HG02623 (cell line): ENCODE data around the gene CHIC1.
"Not testable (repeated sequence)": the region's sequence is repeated elsewhere in the genome, so short reads cannot be mapped to it uniquely, and the experiment has no call there.

ENCODE experiments used
- ATAC-seq: cut with Tn5 transposase; IDR thresholded peaks from one replicate; pipeline ENCODE4 v1.9.1; 2021; ENCODE audit warnings: moderate library complexity; ENCODE audit not compliant: unreplicated experiment

CHIC1 gene

GRCh38 chrX:73562984-73563737 is at the start of gene CHIC1:
Gene CHIC1 (plus strand): TSS chrX:73563197. CDS start chrX:73563285, 88 bp downstream.
- ATAC-seq = peak; percentile 67

DNA sequence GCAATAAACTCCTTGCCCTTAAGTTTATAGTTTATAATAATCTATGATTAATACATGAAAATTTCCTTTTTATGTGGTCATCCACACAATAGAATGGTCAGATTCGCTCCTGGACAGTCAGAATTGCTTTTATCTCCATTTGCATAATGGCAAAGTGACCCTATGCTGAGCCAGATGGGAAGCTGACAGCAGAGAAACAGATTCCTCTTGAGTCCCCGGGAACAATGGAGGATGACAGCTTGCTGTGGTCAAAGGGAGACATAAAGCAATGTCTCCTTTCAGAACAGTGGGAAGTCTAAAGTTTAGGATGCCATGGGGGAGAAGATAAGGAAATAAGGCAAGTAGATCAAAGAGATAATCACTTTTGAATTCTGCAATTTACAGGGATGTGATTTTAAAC is 40.2 kb upstream of the CHIC1 start:
- ATAC-seq = not testable (repeated sequence)

GRCh38 chrX:73524906-73525305 is 38.1 kb upstream of the CHIC1 start:
- ATAC-seq = no peak

GRCh38 chrX:73525928-73526690 is 36.9 kb upstream of the CHIC1 start:
- ATAC-seq = no peak

GRCh38 chrX:73531655-73532054 is 31.3 kb upstream of the CHIC1 start:
- not testable (repeated sequence) for ATAC-seq

DNA sequence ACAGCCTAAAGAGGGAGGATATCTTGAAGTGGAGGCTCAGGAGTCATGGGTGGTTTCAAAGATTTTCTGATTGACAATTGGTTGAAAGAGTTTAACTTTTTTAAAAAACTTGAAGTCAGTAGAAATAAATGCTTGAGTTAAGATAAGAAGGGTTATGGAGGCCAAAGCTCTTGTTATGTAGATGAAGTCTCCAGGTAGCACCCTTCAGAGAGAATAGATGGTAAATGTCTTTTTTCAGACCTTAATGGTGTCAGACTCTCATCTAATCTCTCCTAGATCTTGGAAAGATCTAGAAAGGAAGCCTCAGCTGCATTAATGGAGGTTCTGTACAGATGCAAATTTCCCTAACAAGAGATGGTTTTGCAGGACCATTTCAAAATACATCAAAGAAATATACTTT is 6.8 kb upstream of the CHIC1 start:
- no peak for ATAC-seq

GRCh38 chrX:73561801-73562200 is 1.2 kb upstream of the CHIC1 start:
- no peak for ATAC-seq

GRCh38 chrX:73562458-73562857 is 539 bp upstream of the CHIC1 start:
- peak; percentile 7 for ATAC-seq

- peak; percentile 34 for ATAC-seq
Measured at GRCh38 chrX:73563738-73564068, 706 bp downstream of the CHIC1 start.

- no peak for ATAC-seq
Measured at GRCh38 chrX:73577361-73577760, 14.4 kb downstream of the CHIC1 start.

DNA sequence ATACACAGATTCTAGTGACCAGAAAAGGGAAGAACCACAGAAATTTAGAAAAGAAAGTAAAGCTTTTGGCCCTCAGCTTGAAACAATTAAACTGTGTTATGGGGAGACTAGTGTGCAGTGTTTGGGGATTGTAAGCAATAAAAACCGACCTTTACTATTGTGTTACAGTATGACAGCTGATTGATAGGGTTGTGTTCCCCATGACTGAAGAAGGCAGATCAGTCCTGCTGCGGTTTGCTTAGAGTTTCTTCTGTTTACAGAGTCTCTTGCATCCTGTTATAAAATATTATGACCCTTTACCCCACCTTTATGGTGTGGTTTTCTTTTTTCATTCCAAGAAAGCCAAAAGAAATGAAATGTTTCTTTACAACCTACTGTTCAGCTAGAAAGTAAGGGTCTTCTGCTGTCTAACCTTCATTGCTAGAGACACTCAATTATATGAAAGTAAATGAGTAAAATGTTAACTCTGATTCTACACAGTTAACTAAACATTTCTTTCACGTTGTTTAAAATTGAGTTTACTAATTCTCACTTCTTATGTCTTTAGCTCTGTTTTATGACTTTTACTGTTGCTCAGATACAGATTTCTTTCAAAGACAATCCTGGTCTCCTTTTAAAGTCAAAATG is 18.1 kb downstream of the CHIC1 start:
- peak; percentile 61 for ATAC-seq

DNA sequence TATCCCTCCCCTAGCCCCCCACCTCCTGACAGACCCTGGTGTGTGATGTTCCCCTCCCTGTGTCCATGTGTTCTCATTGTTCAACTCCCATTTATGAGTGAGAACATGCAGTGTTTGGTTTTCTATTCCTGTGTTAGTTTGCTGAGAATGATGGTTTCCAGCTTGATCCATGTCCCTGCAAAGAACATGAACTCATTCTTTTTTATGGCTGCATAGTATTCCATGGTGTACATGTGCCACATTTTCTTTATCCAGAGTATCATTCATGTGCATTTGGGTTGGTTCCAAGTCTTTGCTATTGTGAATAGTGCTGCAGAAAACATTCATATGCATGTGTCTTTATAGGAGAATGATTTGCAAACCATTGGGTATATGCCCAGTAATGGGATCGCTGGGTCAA is 34.8 kb downstream of the CHIC1 start:
- not testable (repeated sequence) for ATAC-seq

DNA sequence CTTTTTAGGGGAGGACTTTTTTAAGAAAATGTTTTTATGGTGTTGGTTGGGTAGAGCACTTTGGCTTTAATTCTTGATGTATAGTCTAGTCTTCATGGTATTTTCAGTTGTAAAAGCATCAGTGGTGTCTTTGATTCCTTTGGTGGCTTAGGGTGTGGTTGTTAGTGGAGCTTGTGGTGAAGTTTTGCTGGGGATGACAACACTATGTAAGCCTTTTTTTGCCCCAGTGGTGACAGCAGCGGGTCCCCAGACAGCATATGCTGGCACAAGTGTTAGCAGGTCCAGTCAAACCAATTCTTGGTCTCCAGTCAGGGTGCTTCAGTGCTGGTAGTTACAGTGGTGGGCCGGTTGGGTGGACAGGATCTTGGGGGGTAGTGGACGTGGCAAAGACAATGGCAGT is 52.0 kb downstream of the CHIC1 start:
- ATAC-seq = no peak

DNA sequence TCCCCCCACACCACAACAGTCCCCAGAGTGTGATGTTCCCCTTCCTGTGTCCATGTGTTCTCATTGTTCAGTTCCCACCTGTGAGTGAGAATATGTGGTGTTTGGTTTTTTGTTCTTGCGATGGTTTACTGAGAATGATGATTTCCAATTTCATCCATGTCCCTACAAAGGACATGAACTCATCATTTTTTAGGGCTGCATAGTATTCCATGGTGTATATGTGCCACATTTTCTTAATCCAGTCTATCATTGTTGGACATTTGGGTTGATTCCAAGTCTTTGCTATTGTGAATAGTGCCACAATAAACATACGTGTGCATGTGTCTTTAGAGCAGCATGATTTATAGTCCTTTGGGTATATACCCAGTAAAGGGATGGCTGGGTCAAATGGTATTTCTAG is 78.7 kb downstream of the CHIC1 start:
- ATAC-seq = not testable (repeated sequence)

DNA sequence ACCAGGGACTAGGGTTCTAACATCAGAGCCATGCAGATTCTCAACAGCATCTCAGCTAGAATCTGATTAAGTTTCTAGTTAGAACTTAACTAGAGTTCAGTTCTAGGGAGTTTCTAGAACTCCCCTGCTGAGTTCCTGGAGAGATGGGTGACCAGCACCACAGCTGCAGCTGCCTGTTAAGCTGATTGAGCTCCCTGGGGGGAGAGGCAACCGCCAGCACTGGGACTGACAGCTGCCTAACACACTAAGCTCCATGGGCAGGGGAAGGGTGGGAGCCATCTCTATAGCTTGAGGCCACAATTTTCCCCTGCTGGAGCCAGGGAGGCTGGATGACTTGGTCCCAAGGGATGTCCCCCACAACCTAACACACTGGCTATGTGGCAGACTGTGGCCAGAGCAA is 84.2 kb downstream of the CHIC1 start:
- peak; percentile 76 for ATAC-seq

DNA sequence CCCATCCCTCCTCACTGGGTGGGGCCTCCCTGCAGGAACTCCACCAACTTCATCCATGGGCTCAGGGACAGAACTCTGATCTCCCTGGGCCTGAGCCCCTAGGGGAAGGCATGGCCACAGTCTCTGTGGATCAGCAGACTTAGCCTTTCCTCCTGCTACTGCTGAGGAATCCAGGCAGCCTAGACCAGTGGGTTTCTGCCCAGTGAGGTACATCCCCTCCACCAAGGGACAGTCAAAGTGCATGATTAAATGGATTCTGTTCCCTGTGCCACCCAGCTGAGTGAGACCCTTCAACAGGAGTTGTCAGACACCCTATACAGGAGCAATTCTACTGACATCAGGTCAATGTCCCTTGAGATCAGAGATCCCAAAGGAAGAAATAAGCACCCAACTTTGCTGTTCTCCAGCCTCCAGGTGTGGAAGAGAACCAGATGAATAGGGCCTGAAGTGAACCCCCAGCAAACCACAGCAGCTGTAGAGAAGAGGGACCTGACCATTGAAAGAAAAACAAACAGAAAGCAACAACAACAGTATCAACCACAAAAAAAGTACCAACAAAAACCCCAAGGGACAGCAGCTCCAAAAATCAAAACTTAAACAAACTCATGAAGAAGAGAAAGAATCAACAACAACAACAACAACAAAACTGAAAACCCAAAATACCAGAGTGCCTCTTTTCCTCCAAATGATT is 84.8 kb downstream of the CHIC1 start:
- ATAC-seq = peak; percentile 62

- not testable (repeated sequence) for ATAC-seq
Measured at GRCh38 chrX:73661322-73661721, 98.3 kb downstream of the CHIC1 start.

DNA sequence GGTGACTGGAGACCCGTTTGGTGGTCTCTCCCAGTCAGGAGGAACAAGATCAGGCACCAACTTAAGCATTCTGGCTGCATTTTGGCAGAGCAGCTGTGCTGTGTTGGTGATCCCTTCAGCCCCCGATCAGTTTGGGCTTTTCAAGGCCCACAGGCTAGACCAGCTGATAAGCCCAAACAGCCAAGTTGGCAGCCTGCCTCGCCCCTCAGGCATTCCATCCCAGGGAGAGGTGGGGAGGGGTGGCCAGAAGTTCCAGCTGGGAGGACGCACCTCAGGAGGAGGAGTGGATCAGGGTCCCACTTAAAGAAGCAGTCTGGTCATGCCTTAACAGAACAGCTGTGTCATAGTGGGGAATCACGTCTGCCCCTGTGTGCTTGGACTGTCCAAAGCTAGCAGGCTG is 105.8 kb downstream of the CHIC1 start:
- no peak for ATAC-seq

DNA sequence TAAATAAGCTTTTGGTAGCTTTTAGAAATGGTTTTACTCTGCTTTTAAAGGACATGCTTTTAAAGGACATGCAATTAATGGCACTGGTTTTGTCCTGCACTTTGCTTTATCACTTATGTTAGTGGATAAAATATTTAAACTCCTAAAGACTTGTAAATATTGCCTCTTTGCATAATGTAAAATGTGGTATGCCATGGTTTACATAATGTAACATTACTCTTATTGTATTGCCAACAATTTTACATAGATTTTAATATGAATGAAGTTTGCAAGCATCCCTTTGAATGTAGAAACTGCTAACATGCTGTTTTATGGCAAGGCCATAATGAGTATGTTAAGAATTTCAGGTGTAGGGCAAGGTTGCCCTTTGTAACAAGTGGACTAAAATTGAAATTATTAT is 118.4 kb downstream of the CHIC1 start:
- ATAC-seq = no peak

DNA sequence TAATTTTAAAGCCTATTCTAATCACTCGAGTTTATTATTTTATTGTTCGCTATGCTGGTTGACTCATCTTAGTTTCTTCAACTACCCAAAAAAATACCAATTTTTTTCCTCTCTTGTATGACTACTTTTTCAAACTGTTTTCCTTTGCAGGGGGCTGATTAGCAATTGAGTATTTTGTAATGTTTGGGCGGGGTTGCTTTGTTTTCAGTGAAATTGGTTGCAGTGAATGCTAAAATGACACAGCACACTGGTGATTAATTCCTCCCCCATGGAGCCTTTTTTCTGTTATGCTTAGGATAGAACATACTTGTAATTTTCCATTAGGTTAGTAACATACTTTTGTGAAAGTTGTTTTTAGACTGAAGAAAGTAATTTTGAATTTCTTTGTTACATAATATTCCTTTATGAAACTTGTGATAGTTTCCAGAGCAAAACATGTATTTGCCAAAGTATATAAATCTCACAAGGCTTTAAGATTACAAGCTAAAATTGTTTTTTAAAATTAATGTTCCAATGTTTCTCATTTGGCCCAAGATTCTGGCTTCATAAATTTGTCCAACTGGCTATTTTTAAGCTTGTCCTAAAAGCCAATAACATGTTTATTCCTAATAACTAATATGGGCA is 120.4 kb downstream of the CHIC1 start:
- no peak for ATAC-seq

DNA sequence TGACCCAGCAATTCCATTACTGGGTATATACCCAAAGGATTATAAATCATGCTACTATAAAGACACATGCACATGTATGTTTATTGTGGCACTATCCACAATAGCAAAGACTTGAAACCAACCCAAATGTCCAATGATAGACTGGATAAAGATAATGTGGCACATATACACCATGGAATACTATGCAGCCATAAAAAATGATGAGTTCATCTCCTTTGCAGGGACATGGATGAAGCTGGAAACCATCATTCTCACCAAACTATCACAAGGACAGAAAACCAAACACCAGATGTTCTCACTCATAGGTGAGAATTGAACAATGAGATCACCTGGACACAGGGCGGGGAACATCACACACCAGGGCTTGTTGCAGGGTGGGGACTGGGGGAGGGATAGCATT is 144.0 kb downstream of the CHIC1 start:
- ATAC-seq = not testable (repeated sequence)
